HepG2 (cell line): ENCODE data around the gene TNFRSF13B. TPM values are rescaled to one million over a fixed set of nuclear protein-coding genes. Genes with fewer than 3 reads are reported as not detected.

Experiments used
- ATAC-seq: fragments of 200-7000 bp; cut with Tn5 transposase; 3 replicates; pipeline ENCODE4 v1.9.1; 2020; ENCODE audit warnings: mild to moderate bottlenecking, moderate library complexity
- BruUV-seq: library from RNA; stranded (reverse); fragments of 400-500 nt; replicated peaks from 2 replicates; lab custom pipeline; 2021; lab: Mats Ljungman, UMichigan
- CTCF ChIA-PET: fragments of 300-600 bp; formaldehyde crosslinking; extraction: SDS; loops from one replicate; lab custom pipeline; 2021; ENCODE audit warnings: low total read pairs, inconsistent platforms, low intra/inter-chr PET ratio; lab: Yijun Ruan, JAX
- POLR2A ChIA-PET: fragments of 350-600 bp; sonication (Branson Sonifier 250); formaldehyde crosslinking; loops from one replicate; lab custom pipeline; 2020; ENCODE audit warnings: antibody characterized with exemption, inconsistent platforms; lab: Yijun Ruan, JAX
- DNase-seq: peaks from one replicate; pipeline ENCODE4 v3.0.0-alpha.2; 2015; ENCODE audit warnings: low spot score
- FAIRE-seq: peaks from 3 replicates; lab custom pipeline; 2011; peaks lifted over from hg19 to GRCh38; lab: Jason Lieb, UNC
- H2AFZ ChIP-seq: one replicate; pipeline ENCODE4 v1.6.1; 2011; ENCODE audit warnings: low read length, inconsistent platforms
- H3K27ac ChIP-seq: fragments of 300-600 bp; 3 replicates; pipeline ENCODE4 v1.8.0; 2011; ENCODE audit warnings: mixed run types, mild to moderate bottlenecking, mixed read lengths, low read length, inconsistent platforms; ENCODE audit not compliant: insufficient read depth; ENCODE audit errors: extremely low read length
- H3K27me3 ChIP-seq, 2 experiments: fragments of 200-600 bp in 1 of 2; 2 replicates in 1 of 2; 3 replicates in 1 of 2; pipeline versions ENCODE4 v1.6.0 to v1.8.0; 2011; ENCODE audit warnings: low read length in 2 of 2, mild to moderate bottlenecking in 2 of 2, moderate library complexity in 2 of 2, inconsistent platforms in 1 of 2; ENCODE audit not compliant: insufficient read depth in 2 of 2, control insufficient read depth in 1 of 2
- H3K36me3 ChIP-seq, 2 experiments: fragments of 200-600 bp in 1 of 2; replicated peaks in 1 of 2; 2 replicates in 1 of 2; 3 replicates in 1 of 2; pipeline versions ENCODE4 v1.5.1 to v1.8.0; 2011; ENCODE audit warnings: low read length in 2 of 2, inconsistent platforms in 1 of 2; ENCODE audit not compliant: insufficient read depth in 2 of 2, control insufficient read depth in 1 of 2
- H3K4me1 ChIP-seq: 2 replicates; pipeline ENCODE4 v1.5.1; 2012; ENCODE audit warnings: low read length, inconsistent platforms; ENCODE audit not compliant: insufficient read depth
- H3K4me2 ChIP-seq: 2 replicates; pipeline ENCODE4 v1.6.0; 2011; ENCODE audit warnings: low read depth, low read length, inconsistent platforms
- H3K4me3 ChIP-seq, 3 experiments: fragments of 200-600 bp in 1 of 3; sonication (generic), shearing (Covaris generic) in 1 of 3; replicated peaks in 1 of 3; 2 replicates each; pipeline ENCODE4 v1.5.1; 2011 to 2016; ENCODE audit warnings: low read length in 3 of 3, inconsistent platforms in 2 of 3, low read depth in 2 of 3, mild to moderate bottlenecking in 2 of 3, control low read depth in 1 of 3, mixed read lengths in 1 of 3; ENCODE audit not compliant: insufficient read depth in 1 of 3
- H3K79me2 ChIP-seq: one replicate; pipeline ENCODE4 v1.6.1; 2011; ENCODE audit warnings: low read length, inconsistent platforms; ENCODE audit not compliant: insufficient read depth
- H3K9ac ChIP-seq: 2 replicates; pipeline ENCODE4 v1.6.0; 2011; ENCODE audit warnings: mild to moderate bottlenecking, low read depth, low read length, inconsistent platforms; ENCODE audit not compliant: insufficient read depth
- H3K9me3 ChIP-seq: 2 replicates; pipeline ENCODE4 v1.5.1; 2012; ENCODE audit warnings: mild to moderate bottlenecking, low read length
- H4K20me1 ChIP-seq: 2 replicates; pipeline ENCODE4 v1.6.0; 2011; ENCODE audit warnings: inconsistent platforms, mild to moderate bottlenecking, low read length, moderate library complexity; ENCODE audit not compliant: insufficient read depth
- AKAP8 ChIP-seq: sonication (generic); formaldehyde crosslinking; IDR thresholded peaks from 2 replicates; pipeline ENCODE4 v1.5.1; 2020; ENCODE audit warnings: mild to moderate bottlenecking, missing genetic modification reagents
- DZIP1 ChIP-seq: sonication (generic); formaldehyde crosslinking; IDR thresholded peaks from 2 replicates; pipeline ENCODE4 v1.5.0; 2020; ENCODE audit warnings: mild to moderate bottlenecking, missing genetic modification reagents
- HOXA9 ChIP-seq: sonication (generic); formaldehyde crosslinking; IDR thresholded peaks from 2 replicates; pipeline ENCODE4 v1.8.1; 2022; ENCODE audit warnings: missing genetic modification reagents, mild to moderate bottlenecking, moderate library complexity, borderline replicate concordance
- KAT8 ChIP-seq: IDR thresholded peaks from 2 replicates; pipeline ENCODE4 v1.6.1; 2016; ENCODE audit warnings: missing genetic modification reagents, missing compliant biosample characterization
- KDM5A ChIP-seq: fragments of 200-600 bp; sonication (generic); IDR thresholded peaks from 2 replicates; pipeline ENCODE4 v1.7.0; 2018; ENCODE audit warnings: antibody characterized with exemption, mild to moderate bottlenecking, low read length, borderline replicate concordance
- MED1 ChIP-seq: sonication (generic); formaldehyde crosslinking; IDR thresholded peaks from 2 replicates; pipeline ENCODE4 v1.4.0; 2020; ENCODE audit warnings: missing genetic modification reagents
- NFYC ChIP-seq: IDR thresholded peaks from 2 replicates; pipeline ENCODE4 v1.6.1; 2016; ENCODE audit warnings: missing genetic modification reagents, missing compliant biosample characterization
- PHB2 ChIP-seq: fragments of 450-650 bp; IDR thresholded peaks from 2 replicates; pipeline ENCODE4 v1.6.1; 2018; ENCODE audit not compliant: partially characterized antibody
- POLR2A ChIP-seq, 2 experiments: IDR thresholded peaks; 2 replicates each; pipeline ENCODE4 v1.6.1; 2011; ENCODE audit warnings: low read depth in 2 of 2, low read length in 2 of 2, mild to moderate bottlenecking in 1 of 2, moderate library complexity in 1 of 2; ENCODE audit not compliant: insufficient read depth in 1 of 2
- YEATS4 ChIP-seq: sonication (generic); formaldehyde crosslinking; IDR thresholded peaks from 2 replicates; pipeline ENCODE4 v1.4.0; 2020; ENCODE audit warnings: missing genetic modification reagents, borderline replicate concordance
- ZBTB49 ChIP-seq: sonication (generic); formaldehyde crosslinking; IDR thresholded peaks from 2 replicates; pipeline ENCODE4 v1.4.0; 2020; ENCODE audit warnings: missing genetic modification reagents, borderline replicate concordance
- ZNF264 ChIP-seq: sonication (generic); formaldehyde crosslinking; IDR thresholded peaks from 2 replicates; pipeline ENCODE4 v1.4.0; 2020; ENCODE audit warnings: missing genetic modification reagents
- ZNF512 ChIP-seq: sonication (generic); formaldehyde crosslinking; IDR thresholded peaks from 2 replicates; pipeline ENCODE4 v1.4.0; 2020; ENCODE audit warnings: mild to moderate bottlenecking, missing genetic modification reagents
- ZNF513 ChIP-seq: sonication (generic); formaldehyde crosslinking; conservative IDR thresholded peaks from 2 replicates; pipeline ENCODE4 v1.5.0; 2020; ENCODE audit warnings: missing genetic modification reagents
- ZNF556 ChIP-seq: sonication (generic); formaldehyde crosslinking; IDR thresholded peaks from 2 replicates; pipeline ENCODE4 v1.4.0; 2020; ENCODE audit warnings: mild to moderate bottlenecking, missing genetic modification reagents, borderline replicate concordance
- ZNF616 ChIP-seq: sonication (generic); formaldehyde crosslinking; IDR thresholded peaks from 2 replicates; pipeline ENCODE4 v1.5.0; 2020; ENCODE audit warnings: low read depth, mild to moderate bottlenecking, missing genetic modification reagents
- WGBS: methylation state at CpG from one replicate; pipeline ENCODE4 v1.1.6; 2017; ENCODE audit warnings: low lambda C conversion rate; 5-methylcytosine and 5-hydroxymethylcytosine counted together
- in situ Hi-C: cut with HindIII; loops from 2 replicates; pipeline ENCODE4 v1.10.0; 2017; ENCODE audit warnings: low pct_unique_long_range_greater_than_20kb; ENCODE audit not compliant: extremely low pct_ligation_motif_present
- intact Hi-C: fragments of 100-400 bp; cut with micrococcal nuclease; formaldehyde crosslinking; loops from one replicate; pipeline ENCODE4 v1.10.0; 2022; ENCODE audit not compliant: unreplicated experiment
- polyA plus RNA-seq, 8 experiments: library from polyadenylated mRNA; depleted of rRNA in 3 of 8; stranded (reverse) in 7 of 8; unstranded in 1 of 8; fragments of >200 nt; fragmentation: Illumina TruSeq in 4 of 8; extraction: Trizol in 4 of 8; gene quantifications; 2 replicates each; pipeline versions ENCODE4 v1.2.1 to v1.2.3, GENCODE V29; 2011 to 2016; ENCODE audit warnings: low read depth in 4 of 8, missing spikeins in 1 of 8, mixed read lengths in 1 of 8; ENCODE audit not compliant: insufficient read depth in 1 of 8
- total RNA-seq, 5 experiments: library from RNA; depleted of rRNA; stranded (reverse); fragments of >200 nt; fragmentation: Illumina TruSeq; extraction: Trizol; gene quantifications; 2 replicates each; pipeline ENCODE4 v1.2.3, GENCODE V29; 2016; ENCODE audit warnings: low read depth in 1 of 5

The TNFRSF13B gene
- total and polyA plus RNA-seq, 2 of the 13 experiments (the other 11 are each of a cell fraction or from before 2014, with no cell fraction given), result not detected

- TF ChIP-seq MED1 (CRISPR knock-in tag), result no peak
- TF ChIP-seq ZNF512, result no peak
- no peak for TF ChIP-seq NFYC (CRISPR knock-in tag)
- no peak for TF ChIP-seq AKAP8 (CRISPR knock-in tag)
- TF ChIP-seq PHB2, result no peak
- TF ChIP-seq DZIP1 (CRISPR knock-in tag), result no peak
- TF ChIP-seq HOXA9 (CRISPR knock-in tag), result no peak
- no peak for TF ChIP-seq ZNF513 (CRISPR knock-in tag)
- no peak for TF ChIP-seq YEATS4 (CRISPR knock-in tag)
- TF ChIP-seq KDM5A, result no peak
- no peak for TF ChIP-seq KAT8 (CRISPR knock-in tag)
- no peak for TF ChIP-seq ZNF264 (CRISPR knock-in tag)
- TF ChIP-seq ZBTB49 (CRISPR knock-in tag), result no peak
- no peak for TF ChIP-seq POLR2A (IDR thresholded peaks at IDR 0.05; ENCODE audit: insufficient read depth in 1 of 2, low read depth in 2 of 2, low read length in 2 of 2)
- no peak for TF ChIP-seq ZNF556
- TF ChIP-seq ZNF616 (CRISPR knock-in tag), result no peak
- BruUV-seq, result no TSS peak
- Histone ChIP-seq H4K20me1 (no peaks in the 10 kb centered on the region), H3K79me2 (no peaks in the 10 kb centered on the region), H3K4me3 (no peak overlapping the region), H3K27me3 (peaks cover 8 to 74% of the 10 kb centered on the region in 2 experiments; a peak in 4 of 5 replicates), H3K4me1 (no peaks in the 10 kb centered on the region), H3K4me2 (no peak overlapping the region), H2AFZ (no peak overlapping the region), H3K36me3 (no peaks in the 10 kb centered on the region), H3K9me3 (no peaks in the 10 kb centered on the region), H3K9ac (no peak overlapping the region), H3K27ac (no peak overlapping the region)
- WGBS, result 7% methylated on average over 6 of the region's 9 CpGs
- ChIA-PET POLR2A (no interaction called here), CTCF (no interaction called here)
- in situ Hi-C loops (no loop called here), intact Hi-C loops (no loop called here)
- ATAC-seq, result no peak
- no peak for DNase-seq
- no peak for FAIRE-seq
These were observed 40.4 kb downstream of the TNFRSF13B start for GRCh38 chr17:16931318-16932060.
